Glomerular endothelial cell (primary cell): ENCODE data around the gene ANKRD34A. TPM values are rescaled to one million over a fixed set of nuclear protein-coding genes. Genes with fewer than 3 reads are reported as not detected.
A peak's percentile ranks its signal among the peaks of the same experiment; 100 is the strongest.
"Not testable (repeated sequence)": the region's sequence is repeated elsewhere in the genome, so short reads cannot be mapped to it uniquely, and the experiment has no call there.

Experiments
- DNase-seq: peaks from one replicate; pipeline ENCODE4 v3.0.0-alpha.2; 2011; ENCODE audit warnings: low read depth, low spot score; ENCODE audit errors: extremely low read depth
- total RNA-seq: library from RNA; depleted of rRNA; stranded (reverse); fragments of >200 nt; gene quantifications from 2 replicates; pipeline ENCODE4 v1.2.3, GENCODE V29; 2015

ANKRD34A gene
- total RNA-seq, 1 donor from 2014 or later = 0.35 TPM

- no peak for DNase-seq
Observed at GRCh38 chr1:145949219-145949618, 15.2 kb downstream of the ANKRD34A start.

GRCh38 chr1:145947551-145947950 is 16.8 kb downstream of the ANKRD34A start:
- no peak for DNase-seq

GRCh38 chr1:145946477-145946986 is 17.8 kb downstream of the ANKRD34A start:
- no peak for DNase-seq

GRCh38 chr1:145944532-145944931 is 19.8 kb downstream of the ANKRD34A start:
- DNase-seq = no peak

GRCh38 chr1:145942871-145943270 is 21.5 kb downstream of the ANKRD34A start:
- no peak for DNase-seq

GRCh38 chr1:145942405-145942804 is 22.0 kb downstream of the ANKRD34A start:
- DNase-seq = no peak

- DNase-seq = no peak
Observed at GRCh38 chr1:145937436-145937835, 26.9 kb downstream of the ANKRD34A start.

- no peak for DNase-seq
Observed at GRCh38 chr1:145936247-145936646, 28.1 kb downstream of the ANKRD34A start.

GRCh38 chr1:145935708-145936107 is 28.7 kb downstream of the ANKRD34A start:
- DNase-seq = no peak

- DNase-seq = not testable (repeated sequence)
Observed at GRCh38 chr1:145932522-145933009, 31.8 kb downstream of the ANKRD34A start.

- no peak for DNase-seq
Observed at GRCh38 chr1:145927916-145928643, 36.3 kb downstream of the ANKRD34A start.

GRCh38 chr1:145927063-145927886 is 37.1 kb downstream of the ANKRD34A start, which contains the start of gene RBM8A:
Gene RBM8A, minus strand, starts transcription at chr1:145927484. Its CDS starts 58 bp downstream, at chr1:145927426.
- DNase-seq = peak; percentile 92

- no peak for DNase-seq
Observed at GRCh38 chr1:145926686-145927062, 37.7 kb downstream of the ANKRD34A start.

- no peak for DNase-seq
Observed at GRCh38 chr1:145922266-145922665, 42.1 kb downstream of the ANKRD34A start.

GRCh38 chr1:145920297-145920696 is 44.1 kb downstream of the ANKRD34A start:
- DNase-seq = not testable (repeated sequence)

GRCh38 chr1:145918992-145919939 is 45.1 kb downstream of the ANKRD34A start:
- no peak for DNase-seq

- peak; percentile 83 for DNase-seq
Observed at GRCh38 chr1:145918144-145918991, 46.0 kb downstream of the ANKRD34A start, which contains the start of gene PEX11B. Gene PEX11B, minus strand, starts transcription at chr1:145918717. Its CDS starts 29 bp downstream, at chr1:145918688.

- no peak for DNase-seq
Observed at GRCh38 chr1:145917595-145917994, 46.8 kb downstream of the ANKRD34A start.

- DNase-seq = no peak
Observed at GRCh38 chr1:145916745-145917144, 47.6 kb downstream of the ANKRD34A start.
